Measurements from ENCODE around the gene PKN2. TPM values are rescaled to one million over a fixed set of nuclear protein-coding genes. Genes with fewer than 3 reads are reported as not detected.

Gene PKN2
- total RNA-seq, 4 donors from 2014 or later, result 30.9 to 47.8 (median 38.4) TPM

GRCh38 chr1:88763649-88764406 lies 79.8 kb downstream of the PKN2 start:
- peaks cover 0 to 7% (median 0%) of the 10 kb centered on the region in 3 donors for H3K4me1 ChIP-seq
- no peaks in the 10 kb centered on the region for H3K27me3 ChIP-seq
- 9 to 20% methylated on average over 1 of the region's 1 CpG for WGBS, 2 donors (ENCODE audit: low coverage in 1 of 2)
- no peak overlapping the region for H3K4me3 ChIP-seq
- H3K9me3 ChIP-seq, result no peaks in the 10 kb centered on the region
- ATAC-seq, result no peak
- peaks cover 0 to 3% of the 10 kb centered on the region in 2 donors for H3K36me3 ChIP-seq
- TF ChIP-seq CTCF (IDR thresholded peaks at IDR 0.05) (no peak), EP300 (IDR thresholded peaks at IDR 0.05) (no peak), POLR2A (IDR thresholded peaks at IDR 0.05) (no peak), POLR2AphosphoS5 (IDR thresholded peaks at IDR 0.05) (no peak)
- no peak overlapping the region for H3K27ac ChIP-seq

DNA sequence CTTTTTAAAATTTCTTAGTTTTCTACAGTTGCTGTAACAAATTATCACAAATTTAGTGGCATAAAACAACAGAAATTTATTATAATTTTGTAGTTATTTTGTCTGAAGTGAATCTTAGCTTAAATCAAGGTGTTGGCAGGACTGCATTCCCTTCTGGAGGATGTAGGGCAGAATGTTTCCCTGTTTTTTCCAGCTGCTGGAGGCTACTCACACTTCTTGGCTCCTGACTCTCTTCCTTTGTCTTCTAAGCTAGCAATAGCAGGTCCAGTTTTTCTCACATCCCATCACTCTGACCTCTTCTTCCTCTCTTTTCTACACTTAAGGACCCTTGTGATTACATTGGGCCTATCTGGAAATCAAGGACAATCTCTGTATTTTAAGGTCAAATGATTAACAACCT lies 84.1 kb downstream of the PKN2 start:
- Histone ChIP-seq H3K27ac (no peak overlapping the region), H3K4me1 (peaks cover 0 to 2% (median 0%) of the 10 kb centered on the region in 3 donors), H3K27me3 (no peaks in the 10 kb centered on the region), H3K9me3 (no peaks in the 10 kb centered on the region), H3K4me3 (no peak overlapping the region), H3K36me3 (peaks cover 0 to 23% of the 10 kb centered on the region in 2 donors)
- no peak for ATAC-seq
- TF ChIP-seq POLR2A (IDR thresholded peaks at IDR 0.05) (no peak), CTCF (IDR thresholded peaks at IDR 0.05) (no peak), POLR2AphosphoS5 (IDR thresholded peaks at IDR 0.05) (no peak), EP300 (IDR thresholded peaks at IDR 0.05) (no peak)

- H3K4me1 ChIP-seq, result no peaks in the 10 kb centered on the region
- H3K9me3 ChIP-seq, result no peaks in the 10 kb centered on the region
- no peak for TF ChIP-seq CTCF (IDR thresholded peaks at IDR 0.05)
- TF ChIP-seq EP300 (IDR thresholded peaks at IDR 0.05), result no peak
- TF ChIP-seq POLR2A (IDR thresholded peaks at IDR 0.05), result no peak
- TF ChIP-seq POLR2AphosphoS5 (IDR thresholded peaks at IDR 0.05), result no peak
- WGBS, 2 donors (ENCODE audit: low coverage in 1 of 2), result 89 to 91% methylated on average over 3 to 5 of the region's 5 CpGs
- H3K27ac ChIP-seq, result no peak overlapping the region
- H3K4me3 ChIP-seq, result no peak overlapping the region
- no peaks in the 10 kb centered on the region for H3K27me3 ChIP-seq
- peaks cover 0 to 30% of the 10 kb centered on the region in 2 donors for H3K36me3 ChIP-seq
- no peak for ATAC-seq
Measured at GRCh38 chr1:88768816-88769215, 84.7 kb downstream of the PKN2 start.

DNA sequence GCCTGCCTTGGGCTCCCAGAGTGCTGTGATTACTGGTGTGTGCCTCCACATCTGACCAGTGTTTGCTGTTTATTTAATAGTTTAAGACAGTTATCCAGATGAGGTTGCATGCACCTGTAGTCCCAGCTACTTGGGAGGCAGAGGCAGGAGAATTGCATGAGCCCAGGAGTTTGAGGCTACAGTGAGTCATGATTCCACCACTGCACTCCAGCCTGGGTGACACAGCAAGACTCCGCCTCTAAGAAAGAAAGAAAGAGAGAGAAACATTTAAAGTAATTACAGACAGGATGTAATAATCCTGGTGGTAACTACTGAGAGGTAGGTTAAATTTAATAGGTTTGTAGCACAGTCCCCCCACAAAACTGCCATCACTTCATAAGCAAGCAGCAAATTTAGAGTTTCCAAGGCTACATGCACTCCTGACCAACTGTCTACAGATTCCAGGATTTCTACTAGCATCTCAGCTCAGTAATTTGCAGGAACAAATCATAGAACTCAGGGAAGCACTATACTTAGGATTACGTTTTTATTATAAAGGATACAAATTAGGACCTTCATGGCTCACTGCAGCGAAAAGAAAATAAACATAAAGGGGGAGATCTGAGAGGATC lies 89.6 kb downstream of the PKN2 start:
- TF ChIP-seq CTCF (IDR thresholded peaks at IDR 0.05) (no peak), EP300 (IDR thresholded peaks at IDR 0.05) (no peak), POLR2AphosphoS5 (IDR thresholded peaks at IDR 0.05) (no peak), POLR2A (IDR thresholded peaks at IDR 0.05) (no peak)
- no peaks in the 10 kb centered on the region for H3K27me3 ChIP-seq
- no peak overlapping the region for H3K27ac ChIP-seq
- no peak for ATAC-seq
- H3K4me1 ChIP-seq, result no peaks in the 10 kb centered on the region
- peaks cover 0 to 73% of the 10 kb centered on the region in 2 donors for H3K36me3 ChIP-seq
- H3K9me3 ChIP-seq, result no peaks in the 10 kb centered on the region
- no peak overlapping the region for H3K4me3 ChIP-seq
- WGBS, 2 donors (ENCODE audit: low coverage in 1 of 2), result 90 to 96% methylated on average over 3 of the region's 3 CpGs

DNA sequence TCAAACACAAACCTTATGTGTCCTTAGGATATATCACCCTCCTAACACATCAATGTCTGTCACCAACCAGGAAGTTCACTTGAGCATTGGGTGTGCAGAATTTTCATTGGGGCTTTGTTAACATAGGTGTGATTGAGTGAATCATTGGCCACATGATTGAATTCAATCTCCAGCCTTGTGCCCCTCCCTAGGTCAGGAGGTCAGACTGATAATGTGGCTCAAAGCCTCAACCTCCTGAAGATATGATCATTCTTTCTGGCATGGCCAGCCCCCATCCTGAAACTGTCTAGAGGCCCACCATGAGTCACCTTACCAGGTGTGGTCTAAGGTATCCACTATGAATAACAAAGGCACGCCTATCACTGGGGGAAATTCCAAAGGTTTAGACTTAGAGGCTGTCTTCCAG lies 90.1 kb downstream of the PKN2 start:
- Histone ChIP-seq H3K27ac (no peak overlapping the region), H3K4me3 (no peak overlapping the region), H3K27me3 (no peaks in the 10 kb centered on the region), H3K4me1 (no peaks in the 10 kb centered on the region), H3K9me3 (no peaks in the 10 kb centered on the region), H3K36me3 (peaks cover 0 to 78% of the 10 kb centered on the region in 2 donors)
- no peak for ATAC-seq
- no peak for TF ChIP-seq CTCF (IDR thresholded peaks at IDR 0.05)
- no peak for TF ChIP-seq POLR2AphosphoS5 (IDR thresholded peaks at IDR 0.05)
- no peak for TF ChIP-seq EP300 (IDR thresholded peaks at IDR 0.05)
- TF ChIP-seq POLR2A (IDR thresholded peaks at IDR 0.05), result no peak
- 100% methylated on average over 1 of the region's 1 CpG for WGBS, 2 donors (ENCODE audit: low coverage in 1 of 2)

All from gastroesophageal sphincter (tissue), 4 donors.